Lower lobe of right lung (tissue), 2 donors: Measurements from ENCODE around the gene WASHC4. TPM values are rescaled to one million over a fixed set of nuclear protein-coding genes. Genes with fewer than 3 reads are reported as not detected.

Experiments used
- ATAC-seq, 2 donors: fragments of 200-7000 bp; cut with Tn5 transposase; one replicate each; pipeline ENCODE4 v1.9.1; 2020 to 2022; ENCODE audit warnings: mild to moderate bottlenecking in 2 of 2, moderate library complexity in 2 of 2
- DNase-seq: peaks from one replicate; pipeline ENCODE4 v3.0.0-alpha.2; 2020
- H3K27ac ChIP-seq: fragments of 200-600 bp; one replicate; pipeline ENCODE4 v1.8.0; 2022
- H3K27me3 ChIP-seq: fragments of 200-600 bp; one replicate; pipeline ENCODE4 v1.8.0; 2022; ENCODE audit warnings: low read depth
- H3K36me3 ChIP-seq: fragments of 200-600 bp; one replicate; pipeline ENCODE4 v1.8.0; 2022; ENCODE audit warnings: mild to moderate bottlenecking
- H3K4me1 ChIP-seq: fragments of 200-600 bp; one replicate; pipeline ENCODE4 v1.8.0; 2022
- H3K4me3 ChIP-seq: fragments of 200-600 bp; one replicate; pipeline ENCODE4 v1.8.0; 2022; ENCODE audit warnings: mild to moderate bottlenecking
- H3K9me3 ChIP-seq: fragments of 200-600 bp; one replicate; pipeline ENCODE4 v1.8.0; 2022
- CTCF ChIP-seq: fragments of 200-600 bp; IDR thresholded peaks from one replicate; pipeline ENCODE4 v1.8.0; 2022; ENCODE audit warnings: antibody characterized with exemption, mild to moderate bottlenecking
- intact Hi-C: fragments of 100-400 bp; cut with DNase I; formaldehyde crosslinking; loops from one replicate; pipeline ENCODE4 v1.11.0; 2022
- total RNA-seq: library from RNA; stranded (reverse); fragmentation: NEBNext Ultra II Directional; extraction: Animal tissue kit (Norgen Biotek cat#: 25700); gene quantifications from one replicate; pipeline ENCODE4 v1.2.1, GENCODE V29; 2021
- donor health status: DM: no; HTN: yes; CAD: no; lungs with severe emphysema.

WASHC4 gene
- total RNA-seq, 1 donor from 2014 or later, result 68.9 TPM

- Histone ChIP-seq H3K9me3 (no peaks in the 10 kb centered on the region), H3K4me1 (no peaks in the 10 kb centered on the region), H3K36me3 (peaks cover 91% of the 10 kb centered on the region), H3K27ac (no peak overlapping the region), H3K27me3 (no peaks in the 10 kb centered on the region), H3K4me3 (no peak overlapping the region)
- no peak for ATAC-seq
- intact Hi-C loops, result no loop called here
- DNase-seq, result no peak
- no peak for TF ChIP-seq CTCF
Observed at GRCh38 chr12:105167346-105167745, 59.8 kb downstream of the WASHC4 start.

DNA sequence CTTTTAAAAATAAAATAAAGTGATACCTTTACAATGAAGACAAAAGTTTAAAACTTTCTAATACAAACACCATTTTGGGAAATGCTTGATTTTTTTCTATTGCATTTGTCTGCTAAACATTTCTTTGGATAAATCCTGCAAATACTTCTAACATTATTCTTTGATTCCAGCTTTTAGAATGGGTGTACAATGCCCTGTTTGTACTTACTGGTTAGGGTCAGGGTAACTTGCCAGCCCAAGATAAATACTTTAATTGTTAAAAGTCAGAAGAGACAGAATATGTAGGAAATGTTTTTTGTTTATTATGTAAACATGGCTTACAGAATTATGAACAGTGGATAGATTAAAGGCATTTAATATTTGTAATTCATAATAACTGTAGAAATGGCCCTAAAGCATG lies 60.5 kb downstream of the WASHC4 start:
- intact Hi-C loops, result no loop called here
- no peak for DNase-seq
- no peak overlapping the region for H3K4me3 ChIP-seq
- no peaks in the 10 kb centered on the region for H3K9me3 ChIP-seq
- peaks cover 91% of the 10 kb centered on the region for H3K36me3 ChIP-seq
- TF ChIP-seq CTCF, result no peak
- ATAC-seq, result no peak
- H3K27ac ChIP-seq, result no peak overlapping the region
- no peaks in the 10 kb centered on the region for H3K4me1 ChIP-seq
- H3K27me3 ChIP-seq, result no peaks in the 10 kb centered on the region

DNA sequence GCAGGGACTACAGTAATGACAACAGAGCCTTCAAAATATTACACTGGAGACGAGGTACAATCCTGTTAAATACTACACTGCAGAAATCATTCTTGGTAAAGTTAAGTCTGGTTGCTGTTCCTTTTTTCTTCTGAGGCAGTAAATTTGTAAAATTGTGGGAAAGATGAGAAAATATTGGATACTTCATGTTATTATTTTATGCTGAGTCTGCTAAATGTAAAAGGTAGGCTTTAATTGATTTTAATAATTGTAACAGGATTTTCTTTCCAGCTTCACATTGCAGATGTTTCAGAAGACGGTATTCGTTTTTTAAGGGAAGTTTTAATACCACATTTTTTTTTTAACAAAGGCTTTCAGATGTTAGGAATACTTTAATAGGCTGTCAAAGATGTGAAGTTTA lies 62.6 kb downstream of the WASHC4 start:
- Histone ChIP-seq H3K4me1 (no peaks in the 10 kb centered on the region), H3K36me3 (peaks cover 90% of the 10 kb centered on the region), H3K4me3 (no peak overlapping the region), H3K9me3 (no peaks in the 10 kb centered on the region), H3K27me3 (no peaks in the 10 kb centered on the region), H3K27ac (no peak overlapping the region)
- intact Hi-C loops, result no loop called here
- TF ChIP-seq CTCF, result no peak
- DNase-seq, result no peak
- ATAC-seq, result no peak

GRCh38 chr12:105171691-105172436 lies 64.3 kb downstream of the WASHC4 start:
- ATAC-seq (no peak), DNase-seq (no peak)
- Histone ChIP-seq H3K4me1 (no peaks in the 10 kb centered on the region), H3K27me3 (no peaks in the 10 kb centered on the region), H3K27ac (no peak overlapping the region), H3K9me3 (no peaks in the 10 kb centered on the region), H3K36me3 (peaks cover 90% of the 10 kb centered on the region), H3K4me3 (no peak overlapping the region)
- TF ChIP-seq CTCF, result no peak
- intact Hi-C loops, result no loop called here

- ATAC-seq (no peak), DNase-seq (no peak)
- TF ChIP-seq CTCF, result no peak
- no peaks in the 10 kb centered on the region for H3K27me3 ChIP-seq
- H3K4me1 ChIP-seq, result no peaks in the 10 kb centered on the region
- H3K4me3 ChIP-seq, result no peak overlapping the region
- no peak overlapping the region for H3K27ac ChIP-seq
- intact Hi-C loops, result no loop called here
- peaks cover 73% of the 10 kb centered on the region for H3K36me3 ChIP-seq
- H3K9me3 ChIP-seq, result no peaks in the 10 kb centered on the region
Observed at GRCh38 chr12:105175397-105175990, 68.0 kb downstream of the WASHC4 start.
